ENCODE measurements around the gene FAR1. TPM values are rescaled to one million over a fixed set of nuclear protein-coding genes. Genes with fewer than 3 reads are reported as not detected.

Gene FAR1
- total and polyA plus RNA-seq, 9 donors, result 28.3 to 53.7 (median 41.1) TPM

DNA sequence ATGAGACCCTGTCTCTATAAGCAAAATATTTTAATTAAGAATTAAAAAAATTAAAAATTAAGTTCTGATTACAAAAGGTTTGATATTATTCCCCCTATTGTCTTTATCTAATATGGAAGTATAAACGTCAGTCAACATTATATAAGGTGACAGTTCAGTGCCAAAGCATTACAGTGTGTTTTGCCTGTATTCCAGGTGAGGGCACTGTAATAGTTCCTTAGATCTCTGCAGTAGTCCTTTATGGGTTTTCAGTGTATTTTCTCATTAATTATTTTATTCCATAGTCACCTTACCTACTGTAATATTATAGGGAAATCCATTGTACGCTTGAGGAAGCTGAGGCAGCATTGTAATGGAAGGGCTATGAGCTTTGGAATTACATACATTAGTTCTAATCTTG is 33.0 kb downstream of the FAR1 start:
- no CpG with 5 or more reads among the region's 2 CpGs for WGBS (ENCODE audit: insufficient coverage)
- Histone ChIP-seq H3K9me3 (replicated peaks; ENCODE audit: control insufficient read depth, low read depth, low read length) (no peaks in the 10 kb centered on the region), H3K36me3 (ENCODE audit: control insufficient read depth, insufficient read depth, low read length) (peaks cover 8% of the 10 kb centered on the region), H3K27me3 (ENCODE audit: control insufficient read depth, insufficient read depth, low read length) (no peaks in the 10 kb centered on the region), H3K4me3 (ENCODE audit: low read length) (no peak overlapping the region), H3K4me1 (ENCODE audit: control insufficient read depth, insufficient read depth, low read length) (no peaks in the 10 kb centered on the region), H3K27ac (ENCODE audit: low read length) (no peak overlapping the region)
- no peak for DNase-seq

DNA sequence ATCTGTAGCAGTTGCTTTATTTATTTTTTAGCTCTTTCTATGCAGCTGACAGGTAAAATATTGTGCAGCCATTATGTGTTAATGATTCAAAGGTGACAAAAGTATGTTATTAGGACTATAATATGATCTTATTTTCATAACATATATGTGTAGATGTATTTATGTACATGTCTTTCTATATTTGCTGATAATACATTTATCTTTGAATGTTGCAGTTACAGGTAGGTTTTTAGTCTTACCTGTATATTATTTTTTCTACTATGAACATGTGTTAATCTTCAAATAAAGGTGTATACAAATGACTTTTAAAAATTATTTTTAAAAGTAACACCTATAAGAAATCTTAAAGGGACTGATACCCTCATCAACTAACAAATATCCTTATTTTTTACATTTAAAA is 33.6 kb downstream of the FAR1 start:
- Histone ChIP-seq H3K36me3 (ENCODE audit: control insufficient read depth, insufficient read depth, low read length) (peaks cover 4% of the 10 kb centered on the region), H3K27me3 (ENCODE audit: control insufficient read depth, insufficient read depth, low read length) (no peaks in the 10 kb centered on the region), H3K4me3 (ENCODE audit: low read length) (no peak overlapping the region), H3K9me3 (replicated peaks; ENCODE audit: control insufficient read depth, low read depth, low read length) (no peaks in the 10 kb centered on the region), H3K4me1 (ENCODE audit: control insufficient read depth, insufficient read depth, low read length) (no peaks in the 10 kb centered on the region), H3K27ac (ENCODE audit: low read length) (no peak overlapping the region)
- DNase-seq, result no peak

DNA sequence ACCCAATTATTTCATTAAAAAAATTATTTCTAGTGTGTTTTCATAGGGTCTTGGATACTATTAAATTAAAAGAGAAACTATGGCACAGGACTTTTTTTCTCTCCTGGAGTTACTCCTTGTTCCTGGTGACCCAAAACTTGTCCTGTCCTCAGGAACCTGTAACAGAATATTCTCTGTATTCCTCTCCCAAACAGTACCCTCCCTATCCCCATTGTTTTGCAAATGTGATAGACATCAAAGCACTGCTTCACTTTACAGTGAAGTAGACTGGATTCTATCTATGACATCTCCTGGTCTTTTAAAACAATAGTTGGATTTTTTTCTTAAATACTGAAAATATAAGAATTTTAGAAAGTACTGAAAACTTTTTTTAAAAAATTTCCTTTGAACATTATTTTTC is 37.2 kb downstream of the FAR1 start:
- no peaks in the 10 kb centered on the region for H3K9me3 ChIP-seq (replicated peaks; ENCODE audit: control insufficient read depth, low read depth, low read length)
- H3K4me3 ChIP-seq (ENCODE audit: low read length), result no peak overlapping the region
- no peak for DNase-seq
- H3K4me1 ChIP-seq (ENCODE audit: control insufficient read depth, insufficient read depth, low read length), result no peaks in the 10 kb centered on the region
- H3K27me3 ChIP-seq (ENCODE audit: control insufficient read depth, insufficient read depth, low read length), result no peaks in the 10 kb centered on the region
- no peak overlapping the region for H3K27ac ChIP-seq (ENCODE audit: low read length)
- H3K36me3 ChIP-seq (ENCODE audit: control insufficient read depth, insufficient read depth, low read length), result no peaks in the 10 kb centered on the region

DNA sequence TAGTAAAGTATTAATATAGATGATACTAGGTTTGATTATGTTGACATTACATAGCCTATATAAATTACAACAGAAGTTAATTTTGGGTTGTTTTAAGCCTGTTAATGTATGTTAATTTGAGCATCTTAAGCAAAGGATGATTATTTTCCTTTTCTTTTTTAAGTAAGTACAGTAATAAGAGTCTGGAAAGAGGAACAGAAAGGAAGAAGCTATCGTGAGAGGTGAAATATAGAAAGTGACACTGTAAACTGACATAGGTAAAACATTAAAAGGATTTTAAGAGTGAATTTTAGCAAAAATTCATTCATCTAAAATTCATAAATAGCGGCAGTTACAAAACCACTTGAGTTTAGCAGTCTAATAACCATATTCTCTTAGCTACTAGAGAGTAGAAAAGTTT is 45.5 kb downstream of the FAR1 start:
- no peak overlapping the region for H3K27ac ChIP-seq (ENCODE audit: low read length)
- WGBS (ENCODE audit: insufficient coverage), result no CpG with 5 or more reads among the region's 2 CpGs
- no peak for DNase-seq
- H3K4me3 ChIP-seq (ENCODE audit: low read length), result no peak overlapping the region
- no peaks in the 10 kb centered on the region for H3K4me1 ChIP-seq (ENCODE audit: control insufficient read depth, insufficient read depth, low read length)
- H3K27me3 ChIP-seq (ENCODE audit: control insufficient read depth, insufficient read depth, low read length), result no peaks in the 10 kb centered on the region
- H3K9me3 ChIP-seq (replicated peaks; ENCODE audit: control insufficient read depth, low read depth, low read length), result no peaks in the 10 kb centered on the region
- H3K36me3 ChIP-seq (ENCODE audit: control insufficient read depth, insufficient read depth, low read length), result peaks cover 16% of the 10 kb centered on the region

DNA sequence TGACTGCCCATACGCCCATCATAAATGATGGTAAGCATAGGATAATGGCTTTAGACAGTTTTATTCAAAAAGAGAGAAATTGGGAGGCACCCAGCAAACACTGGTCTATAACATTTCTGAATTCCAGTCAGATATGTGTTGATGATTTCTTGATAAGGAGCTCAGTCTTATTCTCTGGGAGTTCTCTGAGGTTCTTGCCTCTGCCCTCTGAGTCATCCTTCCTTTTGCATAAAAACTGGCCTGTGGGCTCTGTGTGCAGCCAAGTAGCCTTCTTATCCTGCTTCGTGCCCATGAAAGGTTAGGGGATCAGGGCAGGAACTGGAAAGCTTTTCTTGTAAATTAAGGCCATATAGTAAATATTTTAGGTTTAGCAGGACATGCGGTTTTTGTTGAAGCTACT is 48.9 kb downstream of the FAR1 start:
- Histone ChIP-seq H3K4me1 (ENCODE audit: control insufficient read depth, insufficient read depth, low read length) (no peaks in the 10 kb centered on the region), H3K27ac (ENCODE audit: low read length) (no peak overlapping the region), H3K27me3 (ENCODE audit: control insufficient read depth, insufficient read depth, low read length) (no peaks in the 10 kb centered on the region), H3K4me3 (ENCODE audit: low read length) (no peak overlapping the region), H3K36me3 (ENCODE audit: control insufficient read depth, insufficient read depth, low read length) (peaks cover 19% of the 10 kb centered on the region), H3K9me3 (replicated peaks; ENCODE audit: control insufficient read depth, low read depth, low read length) (no peaks in the 10 kb centered on the region)
- WGBS (ENCODE audit: insufficient coverage), result no CpG with 5 or more reads among the region's 3 CpGs
- DNase-seq, result no peak

DNA sequence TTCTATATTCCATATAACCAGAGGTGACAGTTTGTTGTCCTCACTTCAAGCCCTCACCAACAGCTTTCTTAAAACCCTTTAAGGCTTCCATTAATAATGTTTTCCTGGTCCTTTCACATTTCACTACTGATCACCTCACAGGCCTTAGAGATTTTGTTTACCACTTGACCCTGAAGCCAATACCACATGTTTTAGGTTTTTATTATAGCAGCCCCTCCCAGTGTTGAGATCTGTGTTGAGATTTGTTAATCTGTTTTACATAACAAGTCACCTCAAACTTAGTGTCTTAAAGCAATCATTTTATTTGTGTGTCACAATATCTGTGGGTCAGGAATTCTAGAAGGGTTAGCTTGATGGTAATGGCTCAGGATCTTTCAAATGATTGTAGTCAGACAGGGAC is 49.9 kb downstream of the FAR1 start:
- no peaks in the 10 kb centered on the region for H3K27me3 ChIP-seq (ENCODE audit: control insufficient read depth, insufficient read depth, low read length)
- no peaks in the 10 kb centered on the region for H3K9me3 ChIP-seq (replicated peaks; ENCODE audit: control insufficient read depth, low read depth, low read length)
- H3K27ac ChIP-seq (ENCODE audit: low read length), result no peak overlapping the region
- H3K36me3 ChIP-seq (ENCODE audit: control insufficient read depth, insufficient read depth, low read length), result peaks cover 21% of the 10 kb centered on the region
- H3K4me1 ChIP-seq (ENCODE audit: control insufficient read depth, insufficient read depth, low read length), result no peaks in the 10 kb centered on the region
- H3K4me3 ChIP-seq (ENCODE audit: low read length), result no peak overlapping the region
- no peak for DNase-seq

DNA sequence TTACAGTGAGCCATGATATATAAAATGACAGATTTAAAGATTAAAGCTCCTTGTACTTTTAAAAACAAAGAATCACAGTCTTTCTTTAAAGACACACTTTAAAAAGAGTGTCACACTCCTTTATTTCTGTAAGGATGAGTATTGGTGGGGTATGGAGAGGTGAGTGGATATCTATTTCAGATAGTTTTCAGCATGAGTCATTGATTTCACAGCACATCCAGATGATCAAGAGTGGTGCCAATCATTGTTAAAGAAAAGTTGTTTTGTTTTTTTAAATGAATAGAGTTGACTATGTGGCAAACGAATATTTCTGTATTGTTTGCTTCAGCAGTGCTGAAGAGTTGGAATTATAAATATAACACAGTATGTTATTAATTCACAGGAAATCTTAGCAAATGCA is 52.5 kb downstream of the FAR1 start:
- no CpG with 5 or more reads among the region's 1 CpG for WGBS (ENCODE audit: insufficient coverage)
- Histone ChIP-seq H3K4me1 (ENCODE audit: control insufficient read depth, insufficient read depth, low read length) (no peaks in the 10 kb centered on the region), H3K27me3 (ENCODE audit: control insufficient read depth, insufficient read depth, low read length) (no peaks in the 10 kb centered on the region), H3K36me3 (ENCODE audit: control insufficient read depth, insufficient read depth, low read length) (peaks cover 20% of the 10 kb centered on the region), H3K4me3 (ENCODE audit: low read length) (no peak overlapping the region), H3K9me3 (replicated peaks; ENCODE audit: control insufficient read depth, low read depth, low read length) (no peaks in the 10 kb centered on the region), H3K27ac (ENCODE audit: low read length) (no peak overlapping the region)
- DNase-seq, result no peak

DNA sequence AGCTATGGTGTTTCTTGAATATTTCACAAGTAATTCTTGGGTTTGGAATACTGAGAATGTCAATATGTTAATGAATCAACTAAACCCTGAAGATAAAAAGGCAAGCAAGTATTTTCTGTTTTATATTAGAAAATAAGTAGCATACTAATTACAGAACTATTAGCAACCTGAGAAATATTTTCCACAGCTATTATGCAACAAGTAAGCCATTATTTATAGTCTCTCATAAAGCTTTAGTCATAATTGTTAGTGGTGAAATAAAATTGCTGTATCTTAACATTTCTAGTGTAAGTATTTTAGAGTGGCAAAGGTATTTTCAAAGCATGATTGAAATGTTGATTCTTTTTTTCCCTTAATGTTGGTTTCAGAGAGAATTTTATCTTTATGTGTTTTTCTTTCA is 53.3 kb downstream of the FAR1 start:
- Histone ChIP-seq H3K4me1 (ENCODE audit: control insufficient read depth, insufficient read depth, low read length) (no peaks in the 10 kb centered on the region), H3K4me3 (ENCODE audit: low read length) (no peak overlapping the region), H3K27me3 (ENCODE audit: control insufficient read depth, insufficient read depth, low read length) (no peaks in the 10 kb centered on the region), H3K36me3 (ENCODE audit: control insufficient read depth, insufficient read depth, low read length) (peaks cover 20% of the 10 kb centered on the region), H3K9me3 (replicated peaks; ENCODE audit: control insufficient read depth, low read depth, low read length) (no peaks in the 10 kb centered on the region), H3K27ac (ENCODE audit: low read length) (no peak overlapping the region)
- no peak for DNase-seq

DNA sequence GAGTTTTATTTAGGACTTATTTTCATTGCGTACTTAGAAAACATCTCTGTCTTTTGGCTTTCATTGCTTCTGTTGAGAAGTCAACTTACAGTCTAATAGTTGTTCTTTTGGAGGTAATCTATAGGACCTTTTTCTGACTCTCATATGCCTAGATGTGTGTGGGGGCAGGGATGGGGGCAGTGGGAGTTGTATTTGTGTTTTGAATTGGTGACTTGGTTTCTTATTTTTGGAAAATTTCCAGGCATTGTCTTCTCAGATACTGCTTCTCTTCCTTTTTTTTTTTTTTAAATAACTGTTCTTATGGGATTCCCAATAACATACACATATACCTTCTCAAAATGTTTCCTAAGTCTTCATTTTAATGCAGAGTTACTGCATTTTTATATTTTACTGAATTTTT is 58.0 kb downstream of the FAR1 start:
- no peak for DNase-seq
- peaks cover 10% of the 10 kb centered on the region for H3K36me3 ChIP-seq (ENCODE audit: control insufficient read depth, insufficient read depth, low read length)
- H3K27me3 ChIP-seq (ENCODE audit: control insufficient read depth, insufficient read depth, low read length), result no peaks in the 10 kb centered on the region
- no CpG with 5 or more reads among the region's 1 CpG for WGBS (ENCODE audit: insufficient coverage)
- H3K27ac ChIP-seq (ENCODE audit: low read length), result no peak overlapping the region
- no peak overlapping the region for H3K4me3 ChIP-seq (ENCODE audit: low read length)
- no peaks in the 10 kb centered on the region for H3K9me3 ChIP-seq (replicated peaks; ENCODE audit: control insufficient read depth, low read depth, low read length)
- no peaks in the 10 kb centered on the region for H3K4me1 ChIP-seq (ENCODE audit: control insufficient read depth, insufficient read depth, low read length)

DNA sequence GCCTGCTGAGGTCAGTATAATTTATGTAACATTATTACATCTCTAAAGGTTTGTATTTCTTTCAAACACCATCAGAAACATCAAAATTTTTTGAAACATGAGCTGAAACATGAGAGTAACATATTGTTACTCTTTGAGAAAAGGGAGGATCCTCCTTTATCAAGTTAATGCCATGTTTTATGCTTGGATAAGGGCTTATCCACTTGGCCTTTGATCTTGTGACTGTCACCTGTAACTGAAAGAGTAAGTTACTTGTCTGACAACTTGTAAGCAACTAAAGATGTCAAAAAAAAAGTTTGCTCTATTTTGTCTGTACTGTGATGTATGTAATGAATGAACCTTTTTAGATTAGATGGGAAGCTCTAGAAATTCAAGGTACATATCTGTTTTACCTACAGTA is 59.6 kb downstream of the FAR1 start:
- H3K4me1 ChIP-seq (ENCODE audit: control insufficient read depth, insufficient read depth, low read length), result no peaks in the 10 kb centered on the region
- H3K27me3 ChIP-seq (ENCODE audit: control insufficient read depth, insufficient read depth, low read length), result no peaks in the 10 kb centered on the region
- H3K4me3 ChIP-seq (ENCODE audit: low read length), result no peak overlapping the region
- no peaks in the 10 kb centered on the region for H3K9me3 ChIP-seq (replicated peaks; ENCODE audit: control insufficient read depth, low read depth, low read length)
- DNase-seq, result no peak
- H3K36me3 ChIP-seq (ENCODE audit: control insufficient read depth, insufficient read depth, low read length), result peaks cover 8% of the 10 kb centered on the region
- no peak overlapping the region for H3K27ac ChIP-seq (ENCODE audit: low read length)

DNA sequence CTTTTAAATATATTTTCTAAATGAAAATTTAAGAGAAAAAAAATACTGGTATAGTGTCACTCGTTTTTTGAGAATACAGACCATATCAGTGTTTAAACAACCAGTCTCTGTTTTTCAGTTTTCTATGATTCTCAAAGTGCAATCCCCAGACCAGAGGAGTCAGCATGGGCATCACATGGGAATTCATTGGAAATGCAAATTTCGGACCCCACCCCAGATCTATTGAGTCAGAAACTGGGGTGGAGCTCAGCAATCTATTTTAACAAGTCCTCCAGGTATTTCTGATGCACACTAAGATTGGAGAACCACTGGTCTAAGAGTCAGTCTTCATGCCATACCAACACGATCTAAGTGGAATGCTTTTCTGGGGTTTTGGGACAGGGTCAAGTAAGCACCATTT is 66.1 kb downstream of the FAR1 start:
- Histone ChIP-seq H3K4me1 (ENCODE audit: control insufficient read depth, insufficient read depth, low read length) (no peaks in the 10 kb centered on the region), H3K4me3 (ENCODE audit: low read length) (no peak overlapping the region), H3K27me3 (ENCODE audit: control insufficient read depth, insufficient read depth, low read length) (no peaks in the 10 kb centered on the region), H3K36me3 (ENCODE audit: control insufficient read depth, insufficient read depth, low read length) (peaks cover 2% of the 10 kb centered on the region), H3K27ac (ENCODE audit: low read length) (no peak overlapping the region), H3K9me3 (replicated peaks; ENCODE audit: control insufficient read depth, low read depth, low read length) (no peaks in the 10 kb centered on the region)
- no peak for DNase-seq
- WGBS (ENCODE audit: insufficient coverage), result 95% methylated on average over 2 of the region's 3 CpGs

All from muscle of leg (tissue), 11 donors.